SK-N-SH treated with all-trans-retinoic acid at 6 μM for 48 hours (cell line): ENCODE measurements around the gene PEDS1.

ENCODE experiments used
- ISL1 ChIP-seq: fragments of 250-450 bp; sonication (Bioruptor Pico); IDR thresholded peaks from 2 replicates; pipeline ENCODE4 v2.1.2; 2022; ENCODE audit warnings: mild to moderate bottlenecking, moderate library complexity
- OSR1 ChIP-seq: fragments of 250-450 bp; sonication (Bioruptor Pico); IDR thresholded peaks from 2 replicates; pipeline ENCODE4 v1.8.0; 2022; ENCODE audit warnings: moderate library complexity, mild to moderate bottlenecking, inconsistent platforms
- TOX ChIP-seq: fragments of 250-450 bp; sonication (Bioruptor Pico); IDR thresholded peaks from 2 replicates; pipeline ENCODE4 v1.8.0; 2021; ENCODE audit warnings: mild to moderate bottlenecking, moderate library complexity, borderline replicate concordance
- ZFP30 ChIP-seq: fragments of 450-650 bp; formaldehyde crosslinking; IDR thresholded peaks from 2 replicates; pipeline ENCODE4 v1.5.0; 2022; ENCODE audit warnings: mild to moderate bottlenecking, moderate library complexity
- ZNF565 ChIP-seq: fragments of 450-650 bp; formaldehyde crosslinking; conservative IDR thresholded peaks from 2 replicates; pipeline ENCODE4 v1.5.0; 2020; ENCODE audit warnings: low read depth, mild to moderate bottlenecking, moderate library complexity
- ZNF8 ChIP-seq: fragments of 450-650 bp; formaldehyde crosslinking; IDR thresholded peaks from 2 replicates; pipeline ENCODE4 v1.5.0; 2020; ENCODE audit warnings: mild to moderate bottlenecking, moderate library complexity

- no peak for TF ChIP-seq OSR1 (CRISPR knock-in tag)
- no peak for TF ChIP-seq ZFP30
- no peak for TF ChIP-seq TOX
- no peak for TF ChIP-seq ISL1 (CRISPR knock-in tag)
- no peak for TF ChIP-seq ZNF8 (CRISPR knock-in tag)
- no peak for TF ChIP-seq ZNF565 (CRISPR knock-in tag)
Measured at GRCh38 chr20:50151034-50151743, 2.3 kb downstream of the PEDS1 start.
